Endothelial cell of umbilical vein (primary cell): ENCODE results near the gene PARP8. TPM values are rescaled to one million over a fixed set of nuclear protein-coding genes. Genes with fewer than 3 reads are reported as not detected.

Source experiments
- BruUV-seq: library from RNA; stranded (reverse); fragments of 400-500 nt; replicated peaks from 2 replicates; lab custom pipeline; 2021; lab: Mats Ljungman, UMichigan
- CTCF ChIA-PET: fragments of 300-600, 350-600 bp; sonication (Branson Sonifier 250); formaldehyde crosslinking; loops from one replicate; lab custom pipeline; 2021; ENCODE audit warnings: antibody characterized with exemption, inconsistent platforms; lab: Charles Lee
- POLR2A ChIA-PET: fragments of 300-600, 350-600 bp; sonication (Branson Sonifier 250); formaldehyde crosslinking; loops from one replicate; lab custom pipeline; 2021; ENCODE audit warnings: antibody characterized with exemption, inconsistent platforms; lab: Charles Lee
- DNase-seq: peaks from one replicate; pipeline ENCODE4 v3.0.0-alpha.2; 2011; ENCODE audit warnings: low read depth, low spot score
- FAIRE-seq: peaks from 2 replicates; lab custom pipeline; 2011; peaks lifted over from hg19 to GRCh38; lab: Jason Lieb, UNC
- H2AFZ ChIP-seq: 2 replicates; pipeline ENCODE4 v1.6.0; 2012; ENCODE audit warnings: low read depth, low read length, control low read depth, inconsistent platforms
- H3K27ac ChIP-seq: 2 replicates; pipeline ENCODE4 v1.5.1; 2011; ENCODE audit warnings: low read depth, mild to moderate bottlenecking, control low read depth, low read length, moderate library complexity; ENCODE audit not compliant: insufficient read depth
- H3K27me3 ChIP-seq, 2 experiments: 2 replicates each; pipeline versions ENCODE4 v1.6.0 to v1.6.1; 2011; ENCODE audit warnings: low read length in 2 of 2, mixed read lengths in 1 of 2; ENCODE audit not compliant: control insufficient read depth in 2 of 2, insufficient read depth in 2 of 2
- H3K36me3 ChIP-seq, 2 experiments: 2 replicates in 1 of 2; 3 replicates in 1 of 2; pipeline ENCODE4 v1.5.1; 2011; ENCODE audit warnings: low read length in 2 of 2, mild to moderate bottlenecking in 1 of 2, moderate library complexity in 1 of 2; ENCODE audit not compliant: control insufficient read depth in 2 of 2, insufficient read depth in 2 of 2; ENCODE audit errors: extremely low read depth in 1 of 2
- H3K4me1 ChIP-seq: 3 replicates; pipeline ENCODE4 v1.5.1; 2011; ENCODE audit warnings: mild to moderate bottlenecking, low read length; ENCODE audit not compliant: control insufficient read depth, insufficient read depth; ENCODE audit errors: extremely low read depth
- H3K4me2 ChIP-seq: 2 replicates; pipeline ENCODE4 v1.6.1; 2011; ENCODE audit warnings: low read length, control low read depth, mixed read lengths; ENCODE audit not compliant: insufficient read depth
- H3K4me3 ChIP-seq, 3 experiments: fragments of 200-600 bp in 1 of 3; sonication (generic), shearing (Covaris generic) in 1 of 3; replicated peaks in 1 of 3; 2 replicates each; pipeline ENCODE4 v1.5.1; 2011 to 2016; ENCODE audit warnings: control low read depth in 3 of 3, low read length in 3 of 3, mild to moderate bottlenecking in 2 of 3, inconsistent platforms in 1 of 3, low read depth in 1 of 3, moderate library complexity in 1 of 3; ENCODE audit not compliant: insufficient read depth in 1 of 3
- H3K79me2 ChIP-seq: 2 replicates; pipeline ENCODE4 v1.6.0; 2012; ENCODE audit warnings: low read length, inconsistent platforms; ENCODE audit not compliant: control insufficient read depth, insufficient read depth
- H3K9ac ChIP-seq: replicated peaks from 2 replicates; pipeline ENCODE3; 2011; ENCODE audit warnings: low read length, control low read depth; ENCODE audit not compliant: insufficient read depth; ENCODE audit errors: extremely low read depth
- H3K9me1 ChIP-seq: replicated peaks from 3 replicates; pipeline ENCODE4 v1.6.0; 2011; ENCODE audit warnings: mild to moderate bottlenecking, low read length; ENCODE audit not compliant: control insufficient read depth, insufficient read depth; ENCODE audit errors: extremely low read depth
- H3K9me3 ChIP-seq: replicated peaks from 2 replicates; pipeline ENCODE4 v1.5.1; 2012; ENCODE audit warnings: low read length, inconsistent platforms; ENCODE audit not compliant: control insufficient read depth, insufficient read depth
- H4K20me1 ChIP-seq: replicated peaks from 2 replicates; pipeline ENCODE3; 2011; ENCODE audit warnings: mild to moderate bottlenecking, low read length; ENCODE audit not compliant: control insufficient read depth, insufficient read depth; ENCODE audit errors: extremely low read depth
- CTCF ChIP-seq, 2 donors: IDR thresholded peaks; 1 replicate in 1 of 2; 2 replicates in 1 of 2; pipeline ENCODE4 v1.5.1; 2011; ENCODE audit warnings: low read length in 2 of 2, mild to moderate bottlenecking in 2 of 2, moderate library complexity in 2 of 2, control low read depth in 1 of 2, inconsistent platforms in 1 of 2, low read depth in 1 of 2; ENCODE audit not compliant: insufficient read depth in 1 of 2; ENCODE audit errors: extremely low read depth in 1 of 2
- EZH2 ChIP-seq: IDR thresholded peaks from 2 replicates; pipeline ENCODE4 v1.6.1; 2012; ENCODE audit warnings: borderline replicate concordance, low read depth, mild to moderate bottlenecking, moderate library complexity, low read length, inconsistent platforms; ENCODE audit not compliant: severe bottlenecking
- FOS ChIP-seq: IDR thresholded peaks from 2 replicates; pipeline ENCODE4 v1.6.1; 2011; ENCODE audit warnings: mild to moderate bottlenecking, low read length, moderate library complexity, borderline replicate concordance; ENCODE audit not compliant: insufficient read depth
- GATA2 ChIP-seq: IDR thresholded peaks from 2 replicates; pipeline ENCODE4 v1.7.0; 2011; ENCODE audit warnings: low read depth, mild to moderate bottlenecking, moderate library complexity, mixed read lengths, low read length; ENCODE audit not compliant: insufficient read length, insufficient read depth
- JUN ChIP-seq: IDR thresholded peaks from 2 replicates; pipeline ENCODE4 v1.6.1; 2011; ENCODE audit warnings: borderline replicate concordance, low read depth; ENCODE audit not compliant: insufficient read length, insufficient read depth
- MAX ChIP-seq: IDR thresholded peaks from 2 replicates; pipeline ENCODE4 v1.6.1; 2011; ENCODE audit not compliant: insufficient read depth, insufficient read length
- MYC ChIP-seq: IDR thresholded peaks from one replicate; pipeline ENCODE4 v1.6.1; 2011; ENCODE audit warnings: mild to moderate bottlenecking, low read depth, low read length
- POLR2A ChIP-seq: IDR thresholded peaks from 2 replicates; pipeline ENCODE4 v1.6.1; 2012; ENCODE audit warnings: low read depth, mild to moderate bottlenecking, control low read depth, low read length
- POLR2AphosphoS5 ChIP-seq: IDR thresholded peaks from 2 replicates; pipeline ENCODE4 v1.6.1; 2012; ENCODE audit warnings: low read depth, mild to moderate bottlenecking, control low read depth, low read length, moderate library complexity; ENCODE audit not compliant: insufficient read depth
- dilution Hi-C: fragments of 300-500 bp; cut with MboI; formaldehyde crosslinking; loops from one replicate; pipeline ENCODE4 v1.15.0; 2019; ENCODE audit warnings: low sequenced_read_pairs; ENCODE audit not compliant: extremely low pct_ligation_motif_present
- intact Hi-C: fragments of 100-400 bp; cut with micrococcal nuclease; formaldehyde crosslinking; loops from one replicate; pipeline ENCODE4 v1.10.0; 2022
- polyA plus RNA-seq, 4 experiments: library from polyadenylated mRNA; depleted of rRNA in 3 of 4; stranded (reverse) in 3 of 4; unstranded in 1 of 4; fragments of >200 nt; gene quantifications; 2 replicates each; pipeline versions ENCODE4 v1.2.1 to v1.2.3, GENCODE V29; 2011 to 2012; ENCODE audit warnings: missing spikeins in 1 of 4
- total RNA-seq: library from RNA; stranded (reverse); gene quantifications from 2 replicates; pipeline ENCODE4 v1.2.3, GENCODE V29; 2021

Gene PARP8
- total and polyA plus RNA-seq, 2 donors (not counting 3 experiments of a cell fraction or from before 2014, with no cell fraction given), result 0.03 to 0.60 TPM

DNA sequence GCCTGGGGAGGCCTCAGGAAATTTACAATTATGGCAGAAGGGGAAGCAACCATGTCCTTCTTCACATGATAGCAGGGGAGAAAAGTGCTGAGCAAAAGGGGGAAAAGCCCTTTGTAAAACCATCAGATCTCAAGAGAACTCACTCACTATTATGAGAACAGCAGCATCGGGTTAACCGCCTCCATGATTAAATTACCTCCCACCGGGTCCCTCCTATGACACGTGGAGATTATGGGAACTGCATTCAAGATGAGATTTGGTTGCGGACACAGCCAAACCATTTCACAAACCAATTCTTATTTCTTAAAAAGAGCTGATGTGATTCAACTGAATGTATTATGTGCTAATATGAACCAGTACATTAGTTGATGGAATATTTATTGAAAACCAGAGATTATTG lies 63.9 kb downstream of the PARP8 start:
- intact Hi-C loops, result no loop called here
- no peaks in the 10 kb centered on the region for H3K79me2 ChIP-seq
- POLR2A ChIA-PET, result no interaction called here

More for the DNA sequence above, 63.9 kb downstream of the PARP8 start:
- H2AFZ ChIP-seq, result no peak overlapping the region
- H3K9ac ChIP-seq, result no peak overlapping the region
- dilution Hi-C loops, result no loop called here
- CTCF ChIA-PET, result no interaction called here
- H3K9me1 ChIP-seq, result no peaks in the 10 kb centered on the region
- H4K20me1 ChIP-seq, result no peaks in the 10 kb centered on the region
- no peaks in the 10 kb centered on the region for H3K4me1 ChIP-seq
- DNase-seq, result no peak
- peaks cover 2% of the 10 kb centered on the region for H3K9me3 ChIP-seq
- no TSS peak for BruUV-seq
- no peak overlapping the region for H3K4me3 ChIP-seq
- H3K4me2 ChIP-seq, result no peak overlapping the region
- TF ChIP-seq POLR2AphosphoS5, result no peak
- no peak for TF ChIP-seq JUN
- no peak for TF ChIP-seq FOS
- TF ChIP-seq MYC, result no peak
- TF ChIP-seq POLR2A, result no peak
- TF ChIP-seq CTCF (IDR thresholded peaks at IDR 0.05; ENCODE audit: extremely low read depth in 1 of 2, insufficient read depth in 1 of 2, low read depth in 1 of 2, low read length in 2 of 2), result no peak
- TF ChIP-seq EZH2, result no peak
- TF ChIP-seq GATA2, result no peak
- TF ChIP-seq MAX, result no peak
- H3K27ac ChIP-seq, result no peak overlapping the region
- no peak for FAIRE-seq
- H3K27me3 ChIP-seq, result no peaks in the 10 kb centered on the region
- H3K36me3 ChIP-seq, result no peaks in the 10 kb centered on the region
